Raji (cell line): ENCODE results near the gene TAF6.
A peak's percentile ranks its signal among the peaks of the same experiment; 100 is the strongest.

ENCODE experiments used
- POLR2A ChIP-seq: IDR thresholded peaks from 2 replicates; pipeline ENCODE4 v1.6.1; 2011; ENCODE audit warnings: low read depth, low read length, control low read depth; ENCODE audit not compliant: insufficient read depth

The TAF6 gene

GRCh38 chr7:100130608-100131453, 11.7 kb upstream of the TAF6 start:
- 0 out of 2 replicates have a peak, but pooled peaks have one; percentile 17 for TF ChIP-seq POLR2A

DNA sequence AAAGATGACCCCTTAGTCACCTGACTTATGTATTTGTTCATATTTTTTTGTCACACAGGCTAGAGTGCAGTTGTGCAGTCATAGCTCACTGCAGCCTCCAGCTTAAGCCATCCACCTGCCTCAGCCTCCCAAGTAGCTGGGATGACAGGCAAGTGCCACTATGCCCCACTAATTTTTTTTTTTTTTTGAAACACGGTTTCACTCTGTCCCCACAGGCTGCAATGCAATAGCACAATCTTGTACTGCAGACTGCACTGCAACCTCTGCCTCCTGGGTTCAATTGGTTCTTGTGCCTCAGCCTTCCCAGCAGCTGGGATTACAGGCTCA, 9.4 kb upstream of the TAF6 start:
- TF ChIP-seq POLR2A: no peak

DNA sequence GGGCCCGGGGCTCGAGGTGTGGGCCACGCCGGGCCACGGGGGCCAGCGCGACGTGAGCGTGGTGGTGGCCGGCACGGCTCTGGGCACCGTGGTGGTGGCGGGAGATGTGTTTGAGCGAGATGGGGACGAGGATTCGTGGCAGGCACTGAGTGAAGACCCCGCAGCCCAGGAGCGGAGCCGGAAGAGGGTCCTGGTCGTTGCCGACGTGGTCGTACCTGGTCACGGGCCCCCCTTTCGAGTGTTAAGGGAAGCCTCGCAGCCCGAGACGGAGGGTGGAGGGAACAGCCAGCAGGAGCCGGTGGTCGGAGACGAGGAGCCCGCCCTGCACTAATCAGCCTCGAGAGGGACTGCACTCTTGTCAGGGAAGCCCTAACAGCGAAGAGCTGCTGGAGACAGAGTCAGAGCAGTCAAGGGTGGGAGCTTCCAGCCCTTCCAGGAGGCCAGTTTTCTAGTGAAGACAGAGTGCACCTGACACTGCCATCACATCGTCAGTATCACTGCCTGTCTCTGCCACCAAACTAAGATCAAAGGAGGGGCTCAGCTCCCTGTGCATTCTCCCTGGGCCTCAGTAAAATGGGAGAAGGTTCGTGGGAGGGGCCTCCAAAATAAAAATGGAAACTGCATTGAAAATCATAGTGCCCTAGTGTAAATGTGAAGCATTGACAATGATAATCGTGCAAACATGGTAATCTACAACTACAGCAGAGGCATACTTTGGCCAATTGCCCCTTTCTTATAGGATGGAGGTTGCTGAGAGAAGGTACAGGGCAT, 8.9 kb upstream of the TAF6 start:
- TF ChIP-seq POLR2A: 0 out of 2 replicates have a peak, but pooled peaks have one; percentile 12

DNA sequence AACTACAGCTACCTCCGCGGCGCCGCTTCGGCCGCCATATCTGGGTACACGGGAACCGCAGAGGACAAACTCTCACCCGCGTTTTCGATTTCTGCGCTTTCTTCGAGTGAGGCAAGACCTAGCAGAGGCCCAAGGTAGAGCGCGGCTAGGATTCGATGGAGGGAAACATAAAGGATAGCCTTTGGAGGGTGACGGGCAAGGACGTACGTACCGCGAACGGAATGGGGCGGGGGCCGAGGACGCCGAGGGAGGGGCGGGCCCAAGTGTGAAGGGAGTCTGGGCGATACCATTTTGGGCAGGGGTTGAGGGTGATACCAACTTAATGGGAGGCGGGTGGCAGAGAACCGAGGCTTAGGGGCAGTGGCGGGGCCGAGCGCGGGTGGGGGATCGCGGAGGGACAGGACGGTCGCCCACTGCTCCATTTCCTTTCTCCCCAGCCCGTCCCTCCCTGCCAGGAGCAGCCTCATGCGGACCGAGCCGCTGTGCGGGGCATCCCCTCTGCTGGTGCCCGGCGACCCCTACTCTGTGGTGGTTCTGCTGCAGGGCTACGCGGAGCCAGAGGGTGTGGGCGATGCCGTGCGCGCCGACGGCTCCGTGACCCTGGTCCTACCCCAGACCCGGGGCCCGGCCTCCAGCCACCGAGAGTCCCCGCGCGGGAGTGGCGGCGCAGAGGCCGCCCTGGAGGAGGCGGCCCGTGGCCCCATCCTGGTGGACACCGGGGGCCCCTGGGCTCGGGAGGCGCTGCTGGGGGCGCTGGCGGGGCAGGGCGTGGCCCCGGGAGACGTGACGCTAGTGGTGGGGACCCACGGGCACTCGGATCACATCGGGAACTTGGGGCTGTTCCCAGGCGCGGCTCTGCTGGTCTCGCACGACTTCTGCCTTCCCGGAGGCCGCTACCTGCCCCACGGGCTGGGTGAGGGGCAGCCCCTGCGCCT, 8.0 kb upstream of the TAF6 start, which contains the start of gene MBLAC1:
TSS of gene MBLAC1 (plus strand) at position 37 of the 935 bp plus-strand sequence. CDS start at position 466, 429 bp downstream.
- TF ChIP-seq POLR2A: peak; percentile 91

- no peak for TF ChIP-seq POLR2A
Measured at GRCh38 chr7:100126239-100126930, 7.2 kb upstream of the TAF6 start.

GRCh38 chr7:100124301-100125230, 5.4 kb upstream of the TAF6 start:
- no peak for TF ChIP-seq POLR2A

GRCh38 chr7:100122568-100122967, 3.4 kb upstream of the TAF6 start:
- TF ChIP-seq POLR2A: no peak

DNA sequence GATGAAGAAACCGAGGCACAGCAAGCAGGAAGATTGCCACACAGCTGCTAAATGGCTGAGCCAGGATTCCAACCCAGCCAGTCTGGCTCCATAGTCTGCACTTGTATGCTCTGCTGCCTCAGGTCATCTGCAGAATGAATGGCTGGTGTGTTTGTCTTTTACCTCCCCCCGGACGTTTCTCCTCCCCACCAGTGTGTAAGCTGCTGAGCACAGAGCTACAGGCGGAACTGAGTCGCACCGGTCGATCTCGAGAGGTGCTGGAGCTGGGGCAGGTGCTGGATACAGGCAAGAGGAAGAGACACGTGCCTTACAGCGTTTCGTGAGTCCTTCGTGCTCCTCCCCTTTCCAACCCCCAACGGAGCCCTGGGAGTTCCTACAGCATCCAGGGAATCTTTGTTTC, 2.9 kb upstream of the TAF6 start:
- TF ChIP-seq POLR2A: no peak

DNA sequence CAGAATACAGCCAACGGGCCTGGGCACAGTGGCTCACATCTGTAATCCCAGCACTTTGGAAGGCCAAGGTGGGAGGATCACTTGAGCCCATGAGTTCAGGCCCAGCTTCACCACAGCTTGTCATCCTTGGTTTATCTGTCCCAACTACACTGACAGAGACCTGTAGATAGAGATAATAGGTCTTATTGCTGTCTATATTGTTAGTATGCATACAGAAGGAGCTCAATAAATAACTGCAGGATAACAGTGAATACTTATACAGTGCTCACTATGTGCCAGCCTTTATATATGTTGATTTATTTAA, 1.5 kb upstream of the TAF6 start:
- TF ChIP-seq POLR2A: no peak

- TF ChIP-seq POLR2A: no peak
Measured at GRCh38 chr7:100119970-100120732, 993 bp upstream of the TAF6 start.

- TF ChIP-seq POLR2A: no peak
Measured at GRCh38 chr7:100118388-100119071, 628 bp downstream of the TAF6 start.

- TF ChIP-seq POLR2A: no peak
Measured at GRCh38 chr7:100115026-100115425, 4.1 kb downstream of the TAF6 start.
